Coronary artery (tissue), 2 donors: ENCODE measurements around the gene ACTBL2.
A peak's percentile ranks its signal among the peaks of the same experiment; 100 is the strongest.

Source experiments
- DNase-seq: peaks from one replicate; pipeline ENCODE4 v3.0.0-alpha.2; 2017; ENCODE audit warnings: low spot score
- H3K27ac ChIP-seq, 2 donors: fragments of 200-600 bp; sonication (generic); one replicate each; pipeline ENCODE4 v1.5.1; 2016 to 2019
- H3K4me3 ChIP-seq: fragments of 200-600 bp; sonication (generic); 2 replicates; pipeline ENCODE4 v1.5.1; 2016; ENCODE audit warnings: mild to moderate bottlenecking, moderate library complexity
- CTCF ChIP-seq: fragments of 200-600 bp; sonication (generic); IDR thresholded peaks from one replicate; pipeline ENCODE4 v1.5.1; 2019; ENCODE audit warnings: antibody characterized with exemption

ACTBL2 gene

GRCh38 chr5:57446966-57447365 is 35.6 kb downstream of the ACTBL2 start:
- no peak for TF ChIP-seq CTCF
- no peak overlapping the region for H3K27ac ChIP-seq
- no peak overlapping the region for H3K4me3 ChIP-seq
- DNase-seq, result no peak

GRCh38 chr5:57445705-57446037 is 36.9 kb downstream of the ACTBL2 start:
- no peak for TF ChIP-seq CTCF
- no peak overlapping the region for H3K27ac ChIP-seq
- no peak overlapping the region for H3K4me3 ChIP-seq
- DNase-seq, result no peak

- TF ChIP-seq CTCF, result no peak
- Histone ChIP-seq H3K27ac (no peak overlapping the region), H3K4me3 (no peak overlapping the region)
- no peak for DNase-seq
Observed at GRCh38 chr5:57445006-57445704, 37.5 kb downstream of the ACTBL2 start.

GRCh38 chr5:57442080-57442839 is 40.4 kb downstream of the ACTBL2 start:
- TF ChIP-seq CTCF, result no peak
- no peak overlapping the region for H3K4me3 ChIP-seq
- no peak for DNase-seq
- H3K27ac ChIP-seq, result peak overlapping the region in 1 of 2 donors; percentile 34

- H3K27ac ChIP-seq, result no peak overlapping the region
- no peak for TF ChIP-seq CTCF
- DNase-seq, result no peak
Observed at GRCh38 chr5:57441557-57441956, 41.1 kb downstream of the ACTBL2 start.

GRCh38 chr5:57439601-57440000 is 43.0 kb downstream of the ACTBL2 start:
- H3K4me3 ChIP-seq, result no peak overlapping the region
- H3K27ac ChIP-seq, result no peak overlapping the region
- no peak for DNase-seq
- TF ChIP-seq CTCF, result no peak

More at GRCh38 chr5:57441557-57441956, 41.1 kb downstream of the ACTBL2 start:
- no peak overlapping the region for H3K4me3 ChIP-seq
